ENCODE results near the gene ACADL. TPM values are rescaled to one million over a fixed set of nuclear protein-coding genes. Genes with fewer than 3 reads are reported as not detected.

ACADL gene
- total and polyA plus RNA-seq, 2 of the 13 experiments (the other 11 are each of a cell fraction or from before 2014, with no cell fraction given): not detected

DNA sequence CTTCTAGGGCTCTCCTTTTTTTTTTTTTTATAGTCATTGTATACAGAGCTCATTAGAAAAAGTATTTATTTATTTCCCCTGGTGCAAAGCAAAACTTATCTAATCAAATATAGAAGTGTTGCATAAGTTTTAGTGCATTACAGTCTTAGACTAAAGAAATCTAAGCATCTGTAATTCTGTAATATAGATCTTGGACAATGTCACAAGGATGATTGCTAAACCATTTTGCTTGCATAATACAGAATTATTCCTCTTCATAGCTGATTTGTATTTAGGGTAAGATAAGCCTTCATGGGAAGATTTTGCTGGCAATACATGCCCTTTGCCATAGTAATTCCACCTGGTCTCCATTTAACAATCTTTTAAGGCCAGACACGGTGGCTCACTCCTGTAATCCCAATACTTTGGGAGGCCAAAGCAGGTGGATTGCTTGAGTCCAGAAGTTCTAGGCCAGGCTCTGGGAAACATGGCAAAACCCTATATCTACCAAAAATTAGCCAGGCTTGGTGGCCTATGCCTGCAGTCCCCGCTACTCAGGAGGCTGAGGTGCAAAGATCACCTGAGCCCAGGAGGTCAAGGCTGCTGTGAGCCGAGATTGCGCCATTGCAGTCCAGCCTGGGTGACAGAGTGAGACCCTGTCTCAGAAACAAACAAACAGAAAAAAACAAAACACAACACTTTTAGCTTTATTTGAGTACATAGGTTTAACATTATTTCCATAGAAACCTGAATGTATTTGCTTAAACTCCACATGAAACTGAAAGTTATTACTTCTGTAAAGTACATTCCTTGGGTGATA, 2.2 kb upstream of the ACADL start (continued):
- no peak for TF ChIP-seq ZNF629 (CRISPR knock-in tag; conservative IDR thresholded peaks at IDR 0.05)
- TF ChIP-seq NR2C2 (CRISPR knock-in tag; IDR thresholded peaks at IDR 0.05; ENCODE audit: borderline replicate concordance): peak; percentile 81
- no peak for TF ChIP-seq SRSF4 (IDR thresholded peaks at IDR 0.05; ENCODE audit: low read depth, low read length, poor library complexity, severe bottlenecking)
- peak; percentile 36; the same call in 1 of the 2 replicates for TF ChIP-seq HOXA3 (CRISPR knock-in tag; IDR thresholded peaks at IDR 0.05)
- TF ChIP-seq, protein P1, sequence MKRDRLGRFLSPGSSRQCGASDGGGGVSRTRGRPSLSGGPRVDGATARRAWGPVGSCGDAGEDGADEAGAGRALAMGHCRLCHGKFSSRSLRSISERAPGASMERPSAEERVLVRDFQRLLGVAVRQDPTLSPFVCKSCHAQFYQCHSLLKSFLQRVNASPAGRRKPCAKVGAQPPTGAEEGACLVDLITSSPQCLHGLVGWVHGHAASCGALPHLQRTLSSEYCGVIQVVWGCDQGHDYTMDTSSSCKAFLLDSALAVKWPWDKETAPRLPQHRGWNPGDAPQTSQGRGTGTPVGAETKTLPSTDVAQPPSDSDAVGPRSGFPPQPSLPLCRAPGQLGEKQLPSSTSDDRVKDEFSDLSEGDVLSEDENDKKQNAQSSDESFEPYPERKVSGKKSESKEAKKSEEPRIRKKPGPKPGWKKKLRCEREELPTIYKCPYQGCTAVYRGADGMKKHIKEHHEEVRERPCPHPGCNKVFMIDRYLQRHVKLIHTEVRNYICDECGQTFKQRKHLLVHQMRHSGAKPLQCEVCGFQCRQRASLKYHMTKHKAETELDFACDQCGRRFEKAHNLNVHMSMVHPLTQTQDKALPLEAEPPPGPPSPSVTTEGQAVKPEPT (CRISPR knock-in tag; IDR thresholded peaks at IDR 0.05; ENCODE audit: low read depth): no peak
- no peak for TF ChIP-seq NFKBIZ (CRISPR knock-in tag; IDR thresholded peaks at IDR 0.05)
- 0 out of 2 replicates have a peak, but pooled peaks have one; percentile 19 for TF ChIP-seq PAXIP1 (CRISPR knock-in tag; conservative IDR thresholded peaks at IDR 0.05)
- no peak for TF ChIP-seq EP300 (IDR thresholded peaks at IDR 0.05; ENCODE audit: low read depth in 2 of 2, low read length in 2 of 2)
- TF ChIP-seq EP300 (CRISPR knock-in tag; IDR thresholded peaks at IDR 0.05; ENCODE audit: borderline replicate concordance): no peak
- no peak for TF ChIP-seq ZNF788 (CRISPR knock-in tag; IDR thresholded peaks at IDR 0.05; ENCODE audit: borderline replicate concordance)
- no peak for TF ChIP-seq SETDB1 (CRISPR knock-in tag; IDR thresholded peaks at IDR 0.05; ENCODE audit: borderline replicate concordance)
- TF ChIP-seq REPIN1 (CRISPR knock-in tag; IDR thresholded peaks at IDR 0.05; ENCODE audit: borderline replicate concordance, low read depth): no peak
- TF ChIP-seq HMG20A (CRISPR knock-in tag; IDR thresholded peaks at IDR 0.05; ENCODE audit: borderline replicate concordance): peak; percentile 32; the same call in 1 of the 2 replicates
- TF ChIP-seq ZNF773 (CRISPR knock-in tag; IDR thresholded peaks at IDR 0.05; ENCODE audit: borderline replicate concordance): no peak
- TF ChIP-seq TBX2 (CRISPR knock-in tag; IDR thresholded peaks at IDR 0.05; ENCODE audit: borderline replicate concordance): 0 out of 2 replicates have a peak, but pooled peaks have one; percentile 26
- no peak for TF ChIP-seq KDM5B (CRISPR knock-in tag; IDR thresholded peaks at IDR 0.05; ENCODE audit: borderline replicate concordance)
- TF ChIP-seq ZNF501 (CRISPR knock-in tag; IDR thresholded peaks at IDR 0.05): peak; percentile 56; the same call in 1 of the 2 replicates
- no peak for TF ChIP-seq CENPX (CRISPR knock-in tag; IDR thresholded peaks at IDR 0.05)
- TF ChIP-seq ZFP62 (CRISPR knock-in tag; IDR thresholded peaks at IDR 0.05): no peak
- TF ChIP-seq ZNF572 (CRISPR knock-in tag; IDR thresholded peaks at IDR 0.05): no peak
- TF ChIP-seq FOXP1 (IDR thresholded peaks at IDR 0.05): no peak
- peak; percentile 87 for TF ChIP-seq FOXP1 (CRISPR knock-in tag; IDR thresholded peaks at IDR 0.05)
- TF ChIP-seq ZNF691 (CRISPR knock-in tag; IDR thresholded peaks at IDR 0.05; ENCODE audit: borderline replicate concordance, low read depth): no peak
- TF ChIP-seq MED8 (CRISPR knock-in tag; IDR thresholded peaks at IDR 0.05; ENCODE audit: insufficient replicate concordance): no peak
- no peak for TF ChIP-seq SP5 (CRISPR knock-in tag; IDR thresholded peaks at IDR 0.05; ENCODE audit: borderline replicate concordance, low read depth)

Data from HepG2 (cell line).